H1 (cell line): ENCODE measurements around the gene USP26. TPM values are rescaled to one million over a fixed set of nuclear protein-coding genes. Genes with fewer than 3 reads are reported as not detected.
A peak's percentile ranks its signal among the peaks of the same experiment; 100 is the strongest.

Experiments
- CTCF ChIA-PET: fragments of 300-600 bp; sonication (Branson Sonifier 250); formaldehyde crosslinking; loops from one replicate; lab custom pipeline; 2021; ENCODE audit not compliant: partially characterized antibody; lab: Charles Lee
- POLR2A ChIA-PET: fragments of 300-600 bp; sonication (Branson Sonifier 250); formaldehyde crosslinking; loops from one replicate; lab custom pipeline; 2021; ENCODE audit warnings: inconsistent platforms; ENCODE audit not compliant: partially characterized antibody; lab: Charles Lee
- DNase-seq, 2 experiments: peaks; one replicate each; pipeline versions ENCODE4 v3.0.0 to v3.0.0-alpha.2; 2010 to 2022; ENCODE audit warnings: low spot score in 2 of 2, low read depth in 1 of 2, mixed read lengths in 1 of 2
- FAIRE-seq: peaks from 2 replicates; lab custom pipeline; 2011; peaks lifted over from hg19 to GRCh38; lab: Jason Lieb, UNC
- H2AFZ ChIP-seq: 2 replicates; pipeline ENCODE4 v1.8.1; 2012; ENCODE audit warnings: low read length, inconsistent platforms
- H2AK5ac ChIP-seq: 2 replicates; pipeline ENCODE4 v1.6.1; 2013; ENCODE audit warnings: low read depth, low read length
- H2BK120ac ChIP-seq: replicated peaks from 2 replicates; pipeline ENCODE3; 2013; ENCODE audit warnings: low read depth, low read length, inconsistent platforms
- H2BK12ac ChIP-seq: 2 replicates; pipeline ENCODE4 v1.6.1; 2013; ENCODE audit warnings: low read depth, low read length
- H2BK15ac ChIP-seq: 2 replicates; pipeline ENCODE4 v1.6.1; 2013; ENCODE audit warnings: low read length
- H2BK20ac ChIP-seq: 2 replicates; pipeline ENCODE4 v1.6.1; 2013; ENCODE audit warnings: low read length
- H2BK5ac ChIP-seq: 2 replicates; pipeline ENCODE4 v1.6.1; 2013; ENCODE audit warnings: low read depth, low read length
- H3K14ac ChIP-seq: 2 replicates; pipeline ENCODE4 v1.6.1; 2013; ENCODE audit warnings: inconsistent platforms; ENCODE audit not compliant: insufficient read length
- H3K18ac ChIP-seq: 2 replicates; pipeline ENCODE4 v1.6.1; 2013; ENCODE audit warnings: low read length; ENCODE audit errors: extremely low read depth
- H3K23ac ChIP-seq: 2 replicates; pipeline ENCODE4 v1.6.1; 2013; ENCODE audit warnings: inconsistent platforms; ENCODE audit not compliant: insufficient read length
- H3K23me2 ChIP-seq: 2 replicates; pipeline ENCODE4 v1.6.1; 2013; ENCODE audit warnings: low read depth, low read length
- H3K27ac ChIP-seq: 2 replicates; pipeline ENCODE4 v1.6.1; 2011; ENCODE audit warnings: low read depth, low read length, inconsistent platforms
- H3K27me3 ChIP-seq, 4 experiments: replicated peaks in 1 of 4; 1 replicate in 1 of 4; 2 replicates in 3 of 4; pipeline versions ENCODE4 v1.6.1 to v1.8.1; 2011 to 2013; ENCODE audit warnings: low read length in 3 of 4, mild to moderate bottlenecking in 3 of 4, inconsistent platforms in 2 of 4, mixed read lengths in 2 of 4, moderate library complexity in 1 of 4; ENCODE audit not compliant: control insufficient read depth in 3 of 4, insufficient read depth in 3 of 4; ENCODE audit errors: extremely low read depth in 1 of 4
- H3K36me3 ChIP-seq, 4 experiments: 2 replicates each; pipeline versions ENCODE4 v1.6.1 to v1.8.1; 2011 to 2013; ENCODE audit warnings: mild to moderate bottlenecking in 4 of 4, low read length in 3 of 4, moderate library complexity in 2 of 4, control low read depth in 1 of 4, inconsistent platforms in 1 of 4; ENCODE audit not compliant: insufficient read depth in 4 of 4, control insufficient read depth in 2 of 4
- H3K4ac ChIP-seq: replicated peaks from 2 replicates; pipeline ENCODE3; 2013; ENCODE audit warnings: low read length, low read depth, mixed read lengths, inconsistent platforms; ENCODE audit not compliant: insufficient read length
- H3K4me1 ChIP-seq, 4 experiments: replicated peaks in 1 of 4; 1 replicate in 1 of 4; 2 replicates in 3 of 4; pipeline versions ENCODE4 v1.6.1 to v1.8.1; 2011 to 2013; ENCODE audit warnings: low read length in 3 of 4, inconsistent platforms in 2 of 4, mixed read lengths in 1 of 4; ENCODE audit not compliant: insufficient read depth in 4 of 4, control insufficient read depth in 3 of 4
- H3K4me2 ChIP-seq, 2 experiments: 2 replicates each; pipeline versions ENCODE4 v1.6.1 to v1.8.1; 2011 to 2013; ENCODE audit warnings: low read depth in 2 of 2, low read length in 2 of 2, control low read depth in 1 of 2, inconsistent platforms in 1 of 2, mild to moderate bottlenecking in 1 of 2; ENCODE audit not compliant: insufficient read depth in 1 of 2
- H3K4me3 ChIP-seq, 4 experiments: fragments of 200-600, 300-600 bp in 1 of 4; sonication (generic), shearing (Covaris generic), sonication (Bioruptor Twin) in 1 of 4; 2 replicates each; pipeline versions ENCODE4 v1.5.1 to v1.8.1; 2011 to 2016; ENCODE audit warnings: low read length in 4 of 4, low read depth in 3 of 4, control low read depth in 2 of 4, inconsistent platforms in 2 of 4, mild to moderate bottlenecking in 2 of 4, mixed read lengths in 1 of 4, moderate library complexity in 1 of 4; ENCODE audit not compliant: insufficient read depth in 2 of 4; ENCODE audit errors: extremely low read depth in 1 of 4
- H3K56ac ChIP-seq: replicated peaks from 2 replicates; pipeline ENCODE3; 2013; ENCODE audit warnings: low read depth, mild to moderate bottlenecking, mixed read lengths, low read length, inconsistent platforms; ENCODE audit not compliant: insufficient read length
- H3K79me1 ChIP-seq: 2 replicates; pipeline ENCODE4 v1.6.1; 2013; ENCODE audit warnings: low read depth, low read length, control low read depth
- H3K79me2 ChIP-seq, 2 experiments: 2 replicates each; pipeline versions ENCODE4 v1.6.1 to v1.8.1; 2012 to 2013; ENCODE audit warnings: low read length in 2 of 2, mild to moderate bottlenecking in 2 of 2, inconsistent platforms in 1 of 2; ENCODE audit not compliant: insufficient read depth in 2 of 2, control insufficient read depth in 1 of 2
- H3K9ac ChIP-seq, 4 experiments: replicated peaks in 1 of 4; 1 replicate in 1 of 4; 2 replicates in 3 of 4; pipeline versions ENCODE4 v1.6.1 to v1.8.1; 2011 to 2013; ENCODE audit warnings: low read depth in 3 of 4, low read length in 3 of 4, control low read depth in 2 of 4, mild to moderate bottlenecking in 2 of 4, moderate library complexity in 2 of 4, inconsistent platforms in 1 of 4; ENCODE audit errors: extremely low read depth in 1 of 4
- H3K9me3 ChIP-seq, 2 experiments: 2 replicates each; pipeline versions ENCODE4 v1.6.1 to v1.8.1; 2012 to 2013; ENCODE audit warnings: mild to moderate bottlenecking in 2 of 2, moderate library complexity in 2 of 2, control low read depth in 1 of 2, inconsistent platforms in 1 of 2, low read depth in 1 of 2, low read length in 1 of 2, mixed read lengths in 1 of 2; ENCODE audit not compliant: insufficient read depth in 2 of 2
- H4K20me1 ChIP-seq, 2 experiments: replicated peaks in 1 of 2; 2 replicates each; pipeline versions ENCODE3 to v1.8.1; 2011 to 2013; ENCODE audit warnings: inconsistent platforms in 2 of 2, low read length in 2 of 2, mild to moderate bottlenecking in 1 of 2; ENCODE audit not compliant: insufficient read depth in 2 of 2, control insufficient read depth in 1 of 2
- H4K5ac ChIP-seq: 2 replicates; pipeline ENCODE4 v1.6.1; 2013; ENCODE audit warnings: low read length, low read depth, mixed read lengths, inconsistent platforms; ENCODE audit not compliant: insufficient read length
- H4K8ac ChIP-seq: 2 replicates; pipeline ENCODE4 v1.8.0; 2013; ENCODE audit warnings: mild to moderate bottlenecking, moderate library complexity, low read length, inconsistent platforms; ENCODE audit not compliant: insufficient read depth; ENCODE audit errors: extremely low read depth
- H4K91ac ChIP-seq: replicated peaks from 2 replicates; pipeline ENCODE3; 2013; ENCODE audit warnings: low read length, mixed read lengths, inconsistent platforms; ENCODE audit not compliant: insufficient read length
- EGR1 ChIP-seq: IDR thresholded peaks from 2 replicates; pipeline ENCODE4 v1.6.1; 2011; ENCODE audit warnings: low read depth, low read length, borderline replicate concordance
- EZH2 ChIP-seq: fragments of 200-600 bp; sonication (generic); IDR thresholded peaks from 2 replicates; pipeline ENCODE4 v1.7.1; 2012; ENCODE audit warnings: low read depth, mild to moderate bottlenecking, moderate library complexity, low read length, inconsistent platforms; ENCODE audit not compliant: severe bottlenecking
- GABPA ChIP-seq: IDR thresholded peaks from 2 replicates; pipeline ENCODE4 v1.6.1; 2011; ENCODE audit warnings: mild to moderate bottlenecking, low read length, moderate library complexity, borderline replicate concordance; ENCODE audit not compliant: insufficient read depth
- KDM1A ChIP-seq: fragments of 200-600, 300-600 bp; sonication (generic); IDR thresholded peaks from 2 replicates; pipeline ENCODE4 v1.7.1; 2016; ENCODE audit warnings: mild to moderate bottlenecking, low read length, borderline replicate concordance
- POLR2AphosphoS5 ChIP-seq: IDR thresholded peaks from 2 replicates; pipeline ENCODE4 v1.6.1; 2011; ENCODE audit warnings: low read depth, low read length
- SRF ChIP-seq: IDR thresholded peaks from 2 replicates; pipeline ENCODE4 v1.6.1; 2011; ENCODE audit warnings: mild to moderate bottlenecking, low read depth, low read length, moderate library complexity
- SUZ12 ChIP-seq: fragments of 200-600 bp; sonication (generic); IDR thresholded peaks from 2 replicates; pipeline ENCODE4 v1.6.1; 2012; ENCODE audit warnings: mild to moderate bottlenecking, inconsistent platforms, low read length, moderate library complexity, mixed read lengths
- TAF7 ChIP-seq: optimal IDR thresholded peaks from 2 replicates; pipeline ENCODE3; 2011; ENCODE audit warnings: low read depth, mild to moderate bottlenecking, inconsistent platforms, low read length, moderate library complexity, borderline replicate concordance
- WGBS, 2 experiments: shearing (Covaris generic) in 1 of 2; methylation state at CpG; one replicate each; pipeline versions ENCODE4 v1.1.6 to v1.1.7; 2013 to 2015; ENCODE audit warnings: low lambda C conversion rate in 2 of 2, mixed read lengths in 2 of 2, inconsistent platforms in 1 of 2, low coverage in 1 of 2, missing lambda C conversion rate in 1 of 2; ENCODE audit not compliant: insufficient replicate concordance in 2 of 2, insufficient coverage in 1 of 2, insufficient read length in 1 of 2; ENCODE audit errors: extremely low coverage in 1 of 2, missing lambda C conversion rate in 1 of 2; 5-methylcytosine and 5-hydroxymethylcytosine counted together
- polyA plus RNA-seq, 7 experiments: library from polyadenylated mRNA; depleted of rRNA in 3 of 7; stranded (reverse) in 5 of 7; unstranded in 2 of 7; fragments of >200 nt in 5 of 7; fragments of 200-250 nt in 2 of 7; gene quantifications; 1 replicate in 5 of 7; 2 replicates in 1 of 7; 4 replicates in 1 of 7; pipeline versions ENCODE4 v1.2.1 to v1.2.3, GENCODE V29; 2011 to 2013; ENCODE audit warnings: missing spikeins in 2 of 7, mixed read lengths in 2 of 7
- total RNA-seq: library from RNA; stranded (reverse); fragmentation: NEBNext Ultra II Directional; extraction: Animal tissue kit (Norgen Biotek cat#: 25700); gene quantifications from 2 replicates; pipeline ENCODE4 v1.2.1, GENCODE V29; 2021

Gene USP26
- total and polyA plus RNA-seq, 2 of the 8 experiments (the other 6 are each of a cell fraction or from before 2014, with no cell fraction given): not detected

DNA sequence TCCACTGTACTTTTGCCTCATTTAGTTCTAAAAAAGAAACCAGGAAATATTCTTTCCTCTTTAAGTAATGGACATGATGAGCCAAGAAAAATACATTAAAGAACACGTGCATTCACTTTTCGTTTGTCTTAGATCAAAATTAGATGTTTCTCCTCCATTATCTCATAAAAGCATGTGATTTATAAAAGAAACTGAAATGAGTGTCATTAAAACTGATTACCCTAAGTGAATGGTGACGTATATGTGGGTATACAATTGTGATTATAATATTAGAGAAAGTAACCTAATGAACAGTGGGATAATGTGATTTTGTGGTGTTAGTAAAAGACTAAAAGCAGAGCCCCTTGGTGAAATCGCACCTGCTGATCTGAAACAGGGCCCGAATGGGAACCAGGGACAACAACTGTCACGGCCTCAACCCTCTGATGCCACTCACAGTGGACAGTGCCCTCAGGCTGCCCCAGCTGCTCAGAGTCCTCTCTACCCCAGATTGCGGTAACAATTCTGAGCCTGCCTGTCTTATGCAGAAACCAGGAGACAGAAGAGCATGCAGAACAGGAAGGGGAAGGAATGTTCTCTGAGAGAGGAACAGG is 112.8 kb downstream of the USP26 start:
- FAIRE-seq: peak; percentile 99
- H4K91ac ChIP-seq: no peak overlapping the region
- ChIA-PET CTCF (no interaction called here), POLR2A (no interaction called here)
- no peak overlapping the region for H2BK20ac ChIP-seq
- no peak overlapping the region for H3K56ac ChIP-seq
- no peak overlapping the region for H4K5ac ChIP-seq
- H3K36me3 ChIP-seq: no peaks in the 10 kb centered on the region
- H3K27me3 ChIP-seq: no peaks in the 10 kb centered on the region
- H3K4me1 ChIP-seq: peaks cover 0 to 3% (median 0%) of the 10 kb centered on the region in 4 experiments; a peak in 2 of 7 replicates
- no peak overlapping the region for H3K4me2 ChIP-seq
- H3K4me3 ChIP-seq: no peak overlapping the region
- no peak overlapping the region for H2BK120ac ChIP-seq
- H3K23me2 ChIP-seq: no peaks in the 10 kb centered on the region
- no peak overlapping the region for H3K23ac ChIP-seq
- H4K20me1 ChIP-seq: no peaks in the 10 kb centered on the region
- no peak overlapping the region for H4K8ac ChIP-seq
- no peak overlapping the region for H3K4ac ChIP-seq
- no peak overlapping the region for H2BK15ac ChIP-seq
- WGBS, 2 experiments: 95% methylated on average over 4 of the region's 7 CpGs; no CpG with 5 or more reads in 1 of the 2 experiments
- no peak overlapping the region for H2BK5ac ChIP-seq
- H2AFZ ChIP-seq: no peak overlapping the region
- no peak overlapping the region for H3K27ac ChIP-seq
- H3K79me2 ChIP-seq: no peaks in the 10 kb centered on the region
- H3K79me1 ChIP-seq: no peaks in the 10 kb centered on the region
- H2AK5ac ChIP-seq: no peak overlapping the region
- no peak overlapping the region for H3K9ac ChIP-seq
- H3K9me3 ChIP-seq: no peaks in the 10 kb centered on the region
- H3K18ac ChIP-seq: no peak overlapping the region
- no peak overlapping the region for H3K14ac ChIP-seq
- DNase-seq: no peak
- H2BK12ac ChIP-seq: no peak overlapping the region
- TF ChIP-seq SRF (no peak), KDM1A (no peak), POLR2AphosphoS5 (no peak), TAF7 (no peak), GABPA (no peak), SUZ12 (no peak), EZH2 (no peak), EGR1 (no peak)
